ENCODE results near the gene E4F1.

Gene E4F1

GRCh38 chr16:2226245-2226793 lies 2.9 kb downstream of the E4F1 start:
- Histone ChIP-seq H3K27me3 (ENCODE audit: control insufficient read depth, low read length) (no peaks in the 10 kb centered on the region), H3K4me2 (ENCODE audit: low read length) (no peak overlapping the region), H3K9me3 (ENCODE audit: control insufficient read depth, insufficient read depth, low read length) (no peaks in the 10 kb centered on the region), H3K4me3 (ENCODE audit: low read length) (no peak overlapping the region), H3K36me3 (ENCODE audit: control insufficient read depth, low read length) (peaks cover 37% of the 10 kb centered on the region), H4K20me1 (ENCODE audit: control insufficient read depth, insufficient read depth, low read depth, low read length) (no peaks in the 10 kb centered on the region), H3K9me2 (replicated peaks; ENCODE audit: control insufficient read depth, low read length) (no peaks in the 10 kb centered on the region), H3K27ac (ENCODE audit: low read depth, low read length) (no peak overlapping the region), H3K4me1 (ENCODE audit: control insufficient read depth, low read length) (peaks cover 11% of the 10 kb centered on the region), H3K79me2 (ENCODE audit: control insufficient read depth, low read length) (peaks cover 52% of the 10 kb centered on the region), H3F3A (ENCODE audit: control insufficient read depth, insufficient read depth) (0 out of 2 replicates have a peak, but pooled peaks cover 2% of the 10 kb centered on the region)
- no peak for TF ChIP-seq CTCF (IDR thresholded peaks at IDR 0.05; ENCODE audit: low read depth, low read length, poor library complexity, severe bottlenecking)
- TF ChIP-seq EZH2phosphoT487 (IDR thresholded peaks at IDR 0.05; ENCODE audit: borderline replicate concordance, low read length): no peak

DNA sequence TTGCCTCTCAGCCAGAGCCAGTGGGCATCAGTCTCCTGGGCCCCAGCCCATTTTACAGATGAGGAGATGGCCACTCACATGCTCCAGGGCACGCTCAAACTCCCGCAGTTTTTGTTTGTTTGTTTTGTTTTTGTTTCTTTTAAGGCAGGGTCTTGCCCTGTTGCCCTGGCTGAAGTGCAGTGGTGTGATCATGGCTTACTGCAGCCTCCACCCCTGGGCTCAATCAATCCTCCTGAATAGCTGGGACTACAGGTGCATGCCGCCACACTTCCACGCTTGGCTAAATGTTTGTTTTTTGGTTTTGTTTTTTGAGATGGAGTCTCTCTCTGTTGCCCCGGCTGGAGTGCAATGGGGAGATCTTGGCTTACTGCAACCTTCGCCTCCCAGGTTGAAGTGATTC lies 3.5 kb downstream of the E4F1 start:
- H3K27ac ChIP-seq (ENCODE audit: low read depth, low read length): no peak overlapping the region
- H3K36me3 ChIP-seq (ENCODE audit: control insufficient read depth, low read length): peaks cover 43% of the 10 kb centered on the region
- no peaks in the 10 kb centered on the region for H4K20me1 ChIP-seq (ENCODE audit: control insufficient read depth, insufficient read depth, low read depth, low read length)
- 0 out of 2 replicates have a peak, but pooled peaks cover 2% of the 10 kb centered on the region for H3F3A ChIP-seq (ENCODE audit: control insufficient read depth, insufficient read depth)
- no peak overlapping the region for H3K4me3 ChIP-seq (ENCODE audit: low read length)
- no peaks in the 10 kb centered on the region for H3K9me3 ChIP-seq (ENCODE audit: control insufficient read depth, insufficient read depth, low read length)
- peaks cover 11% of the 10 kb centered on the region for H3K4me1 ChIP-seq (ENCODE audit: control insufficient read depth, low read length)
- no peaks in the 10 kb centered on the region for H3K27me3 ChIP-seq (ENCODE audit: control insufficient read depth, low read length)
- TF ChIP-seq CTCF (IDR thresholded peaks at IDR 0.05; ENCODE audit: low read depth, low read length, poor library complexity, severe bottlenecking) (no peak), EZH2phosphoT487 (IDR thresholded peaks at IDR 0.05; ENCODE audit: borderline replicate concordance, low read length) (no peak)
- peaks cover 52% of the 10 kb centered on the region for H3K79me2 ChIP-seq (ENCODE audit: control insufficient read depth, low read length)
- H3K9me2 ChIP-seq (replicated peaks; ENCODE audit: control insufficient read depth, low read length): no peaks in the 10 kb centered on the region
- H3K4me2 ChIP-seq (ENCODE audit: low read length): no peak overlapping the region

GRCh38 chr16:2228161-2228824 lies 4.9 kb downstream of the E4F1 start:
- Histone ChIP-seq H4K20me1 (ENCODE audit: control insufficient read depth, insufficient read depth, low read depth, low read length) (no peaks in the 10 kb centered on the region), H3K27ac (ENCODE audit: low read depth, low read length) (no peak overlapping the region), H3K27me3 (ENCODE audit: control insufficient read depth, low read length) (no peaks in the 10 kb centered on the region), H3K4me3 (ENCODE audit: low read length) (no peak overlapping the region), H3K79me2 (ENCODE audit: control insufficient read depth, low read length) (peaks cover 52% of the 10 kb centered on the region), H3F3A (ENCODE audit: control insufficient read depth, insufficient read depth) (no peaks in the 10 kb centered on the region), H3K36me3 (ENCODE audit: control insufficient read depth, low read length) (peaks cover 54% of the 10 kb centered on the region), H3K4me2 (ENCODE audit: low read length) (no peak overlapping the region), H3K4me1 (ENCODE audit: control insufficient read depth, low read length) (peaks cover 11% of the 10 kb centered on the region), H3K9me2 (replicated peaks; ENCODE audit: control insufficient read depth, low read length) (no peaks in the 10 kb centered on the region), H3K9me3 (ENCODE audit: control insufficient read depth, insufficient read depth, low read length) (no peaks in the 10 kb centered on the region)
- TF ChIP-seq CTCF (IDR thresholded peaks at IDR 0.05; ENCODE audit: low read depth, low read length, poor library complexity, severe bottlenecking) (no peak), EZH2phosphoT487 (IDR thresholded peaks at IDR 0.05; ENCODE audit: borderline replicate concordance, low read length) (no peak)
